ENCODE results near the gene ZNRF3.

- TF ChIP-seq POLR2AphosphoS5 (IDR thresholded peaks at IDR 0.05; ENCODE audit: low read depth, low read length) (no peak), SIN3A (IDR thresholded peaks at IDR 0.05; ENCODE audit: borderline replicate concordance, insufficient read depth, low read length) (no peak), TAF1 (IDR thresholded peaks at IDR 0.05; ENCODE audit: borderline replicate concordance, insufficient read depth, low read length) (no peak)
Observed at GRCh38 chr22:29030618-29031226, 147.3 kb downstream of the ZNRF3 start.

Measured in PFSK-1 (cell line).